MCF 10A (cell line): ENCODE data around the gene PRR19. TPM values are rescaled to one million over a fixed set of nuclear protein-coding genes. Genes with fewer than 3 reads are reported as not detected.

Experiments used
- BruUV-seq: library from RNA; stranded (reverse); fragments of 400-500 nt; replicated peaks from 2 replicates; lab custom pipeline; 2021; lab: Mats Ljungman, UMichigan
- CTCF ChIA-PET: fragments of 300-600 bp; sonication (Branson Sonifier 250); formaldehyde crosslinking; extraction: SDS; loops from one replicate; lab custom pipeline; 2021; ENCODE audit warnings: antibody characterized with exemption, inconsistent platforms; lab: Yijun Ruan, JAX
- POLR2A ChIA-PET: fragments of 300-600, 350-650 bp; sonication (Branson Sonifier 250); formaldehyde crosslinking; extraction: SDS; loops from one replicate; lab custom pipeline; 2020; ENCODE audit warnings: antibody characterized with exemption, inconsistent platforms; lab: Yijun Ruan, JAX
- DNase-seq: peaks from one replicate; pipeline ENCODE4 v3.0.0-alpha.2; 2018; ENCODE audit not compliant: unreplicated experiment
- H3K27ac Mint-ChIP-seq: one replicate; pipeline ENCODE4 v1.8.0; 2022; ENCODE audit warnings: mild to moderate bottlenecking, low read depth, mixed read lengths; ENCODE audit not compliant: unreplicated experiment
- H3K27me3 Mint-ChIP-seq: one replicate; pipeline ENCODE4 v1.8.0; 2022; ENCODE audit warnings: mixed read lengths; ENCODE audit not compliant: insufficient read depth, unreplicated experiment
- H3K36me3 Mint-ChIP-seq: one replicate; pipeline ENCODE4 v1.8.0; 2022; ENCODE audit warnings: mild to moderate bottlenecking, moderate library complexity, mixed read lengths; ENCODE audit not compliant: insufficient read depth, unreplicated experiment
- H3K4me1 Mint-ChIP-seq: one replicate; pipeline ENCODE4 v1.8.0; 2022; ENCODE audit warnings: mixed read lengths; ENCODE audit not compliant: insufficient read depth, unreplicated experiment
- H3K4me3 Mint-ChIP-seq: one replicate; pipeline ENCODE4 v1.8.0; 2022; ENCODE audit warnings: mild to moderate bottlenecking, moderate library complexity, mixed read lengths; ENCODE audit not compliant: unreplicated experiment
- H3K9me3 Mint-ChIP-seq: one replicate; pipeline ENCODE4 v1.8.0; 2022; ENCODE audit warnings: mixed read lengths; ENCODE audit not compliant: unreplicated experiment
- intact Hi-C: fragments of 100-400 bp; cut with micrococcal nuclease; formaldehyde crosslinking; loops from 2 replicates; pipeline ENCODE4 v1.14.1; 2022
- total RNA-seq: library from RNA; stranded (reverse); gene quantifications from 2 replicates; pipeline ENCODE4 v1.2.3, GENCODE V29; 2022
- TF ChIP-seq, protein P1 (sequence below): fragments of 200-600 bp; IDR thresholded peaks from one replicate; pipeline ENCODE4 v1.8.0; 2022; ENCODE audit warnings: antibody characterized with exemption, mild to moderate bottlenecking; ENCODE audit not compliant: unreplicated experiment

PRR19 gene
- total RNA-seq, 1 experiment from 2014 or later = 0.30 TPM

GRCh38 chr19:42325896-42326771, 24.2 kb downstream of the PRR19 start:
- intact Hi-C loops = loop anchor here (1.0 to 10.0 kb wide), 3 partner anchors 80 to 221 kb away; no protein-coding TSS in a partner anchor
- peak overlapping the region; percentile 87 for H3K4me3 Mint-ChIP-seq
- peak overlapping the region; percentile 73 for H3K27ac Mint-ChIP-seq
- ChIA-PET POLR2A (interaction anchor here (2.0 to 3.0 kb wide), 2 partner anchors 14 to 83 kb away, joined by 5 to 12 read pairs; partner anchors contain the start of gene GSK3A), CTCF (interaction anchor here (0.6 to 1.5 kb wide), 3 partner anchors 75 to 228 kb away, joined by 3 to 4 read pairs (median 4); no protein-coding TSS in a partner anchor)
- H3K4me1 Mint-ChIP-seq = peaks cover 14% of the 10 kb centered on the region
- no peaks in the 10 kb centered on the region for H3K36me3 Mint-ChIP-seq
- no peaks in the 10 kb centered on the region for H3K9me3 Mint-ChIP-seq
- BruUV-seq = TSS peak; percentile 73
- no peak for DNase-seq
- TF ChIP-seq, protein P1, sequence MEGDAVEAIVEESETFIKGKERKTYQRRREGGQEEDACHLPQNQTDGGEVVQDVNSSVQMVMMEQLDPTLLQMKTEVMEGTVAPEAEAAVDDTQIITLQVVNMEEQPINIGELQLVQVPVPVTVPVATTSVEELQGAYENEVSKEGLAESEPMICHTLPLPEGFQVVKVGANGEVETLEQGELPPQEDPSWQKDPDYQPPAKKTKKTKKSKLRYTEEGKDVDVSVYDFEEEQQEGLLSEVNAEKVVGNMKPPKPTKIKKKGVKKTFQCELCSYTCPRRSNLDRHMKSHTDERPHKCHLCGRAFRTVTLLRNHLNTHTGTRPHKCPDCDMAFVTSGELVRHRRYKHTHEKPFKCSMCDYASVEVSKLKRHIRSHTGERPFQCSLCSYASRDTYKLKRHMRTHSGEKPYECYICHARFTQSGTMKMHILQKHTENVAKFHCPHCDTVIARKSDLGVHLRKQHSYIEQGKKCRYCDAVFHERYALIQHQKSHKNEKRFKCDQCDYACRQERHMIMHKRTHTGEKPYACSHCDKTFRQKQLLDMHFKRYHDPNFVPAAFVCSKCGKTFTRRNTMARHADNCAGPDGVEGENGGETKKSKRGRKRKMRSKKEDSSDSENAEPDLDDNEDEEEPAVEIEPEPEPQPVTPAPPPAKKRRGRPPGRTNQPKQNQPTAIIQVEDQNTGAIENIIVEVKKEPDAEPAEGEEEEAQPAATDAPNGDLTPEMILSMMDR = peak; percentile 24
- H3K27me3 Mint-ChIP-seq = no peaks in the 10 kb centered on the region

DNA sequence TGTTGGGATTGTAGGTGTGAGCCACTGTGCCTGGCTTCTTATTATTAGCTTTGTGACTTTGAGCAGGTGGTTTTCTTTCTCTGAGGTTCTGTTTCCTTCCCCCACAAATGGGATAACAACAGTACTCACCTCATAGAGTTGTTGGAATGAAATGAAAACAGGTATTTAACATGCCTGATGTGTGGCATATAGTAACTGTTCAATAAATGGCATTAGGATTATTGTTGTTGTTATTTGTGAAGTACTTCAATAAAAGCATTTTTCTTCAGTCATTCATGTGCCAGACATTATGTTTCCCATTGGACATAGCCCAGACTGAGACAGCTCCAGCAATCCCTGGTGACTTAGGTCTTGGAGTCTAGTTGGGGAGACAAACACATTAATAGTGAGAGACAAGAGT, 25.0 kb downstream of the PRR19 start:
- POLR2A ChIA-PET = interaction anchor here (0.6 to 3.0 kb wide), 3 partner anchors 13 to 443 kb away, joined by 5 to 12 read pairs (median 5); partner anchors contain the start of gene GSK3A

DNA sequence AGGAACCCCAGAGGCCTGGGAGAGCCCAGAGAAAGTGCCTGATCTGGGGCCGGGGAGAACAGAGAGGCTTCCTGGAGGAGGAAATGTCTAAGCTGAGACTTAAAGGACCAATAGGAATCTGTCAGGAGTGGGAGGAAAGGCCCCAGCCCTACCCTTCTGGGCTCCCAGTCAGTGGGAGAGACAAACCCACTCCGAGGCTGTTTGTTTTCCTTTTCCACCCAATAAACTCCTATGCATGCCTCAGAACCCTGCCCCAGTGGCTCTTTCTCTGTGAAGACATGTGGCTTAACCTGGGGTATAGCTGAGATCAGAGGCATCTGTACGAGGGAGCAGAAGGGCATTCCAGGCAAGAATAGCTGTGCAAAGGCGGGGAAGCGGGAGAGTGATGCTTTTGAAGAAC, 25.4 kb downstream of the PRR19 start:
- H3K9me3 Mint-ChIP-seq = no peaks in the 10 kb centered on the region
- POLR2A ChIA-PET = interaction anchor here (0.6 to 3.0 kb wide), 3 partner anchors 13 to 443 kb away, joined by 5 to 12 read pairs (median 5); partner anchors contain the start of gene GSK3A
- intact Hi-C loops = loop anchor here (10.0 kb wide), 1 partner anchor 223 kb away; no protein-coding TSS in a partner anchor
- peaks cover 14% of the 10 kb centered on the region for H3K4me1 Mint-ChIP-seq
- no peaks in the 10 kb centered on the region for H3K36me3 Mint-ChIP-seq
- no TSS peak for BruUV-seq
- H3K27me3 Mint-ChIP-seq = no peaks in the 10 kb centered on the region
- TF ChIP-seq, protein P1 = no peak
- peak overlapping the region; percentile 8 for H3K27ac Mint-ChIP-seq
- CTCF ChIA-PET = interaction anchor here (0.5 to 1.5 kb wide), 2 partner anchors 27 to 74 kb away, joined by 4 to 5 read pairs; no protein-coding TSS in a partner anchor
- no peak overlapping the region for H3K4me3 Mint-ChIP-seq
- no peak for DNase-seq

More for the DNA sequence above, 25.0 kb downstream of the PRR19 start:
- BruUV-seq = no TSS peak
- intact Hi-C loops = loop anchor here (10.0 kb wide), 1 partner anchor 222 kb away; no protein-coding TSS in a partner anchor
- CTCF ChIA-PET = interaction anchor here (0.5 to 1.5 kb wide), 3 partner anchors 26 to 218 kb away, joined by 3 to 5 read pairs (median 4); no protein-coding TSS in a partner anchor
- peak overlapping the region; percentile 87 for H3K4me3 Mint-ChIP-seq
- no peaks in the 10 kb centered on the region for H3K27me3 Mint-ChIP-seq
- H3K4me1 Mint-ChIP-seq = peaks cover 14% of the 10 kb centered on the region
- DNase-seq = no peak
- TF ChIP-seq, protein P1 = no peak
- H3K27ac Mint-ChIP-seq = peak overlapping the region; percentile 8
- no peaks in the 10 kb centered on the region for H3K9me3 Mint-ChIP-seq
- H3K36me3 Mint-ChIP-seq = no peaks in the 10 kb centered on the region

DNA sequence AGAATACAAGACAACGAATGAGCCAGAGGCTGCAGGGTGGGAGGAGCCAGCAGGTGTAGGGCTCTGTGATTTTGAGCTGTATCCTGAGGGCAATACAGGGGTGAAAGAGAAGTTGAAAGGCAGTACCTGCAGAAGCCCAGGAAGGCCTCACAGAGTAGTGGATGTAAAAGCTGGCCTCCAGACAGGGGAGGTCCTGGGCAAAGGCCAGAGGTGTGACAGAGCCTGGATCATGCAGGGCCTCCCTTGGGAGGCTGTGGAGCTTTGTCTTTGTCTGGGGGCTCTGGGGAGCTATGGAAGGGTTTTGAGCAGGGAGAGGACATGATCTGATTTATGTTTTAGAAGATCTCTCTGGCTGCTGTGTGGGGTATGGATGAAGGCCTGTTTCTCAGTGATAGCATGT, 26.2 kb downstream of the PRR19 start:
- no TSS peak for BruUV-seq
- Mint-ChIP-seq H3K27me3 (no peaks in the 10 kb centered on the region), H3K4me1 (peaks cover 14% of the 10 kb centered on the region), H3K27ac (no peak overlapping the region), H3K36me3 (no peaks in the 10 kb centered on the region), H3K4me3 (no peak overlapping the region), H3K9me3 (no peaks in the 10 kb centered on the region)
- TF ChIP-seq, protein P1 = no peak
- CTCF ChIA-PET = interaction anchor here (0.9 kb wide), 1 partner anchor 31 kb away, joined by 4 read pairs; no protein-coding TSS in a partner anchor
- POLR2A ChIA-PET = interaction anchor here (2.0 to 3.0 kb wide), 2 partner anchors 12 to 85 kb away, joined by 5 to 12 read pairs; partner anchors contain the start of gene GSK3A
- DNase-seq = no peak
- intact Hi-C loops = loop anchor here (10.0 kb wide), 1 partner anchor 223 kb away; no protein-coding TSS in a partner anchor
